Activated CD4-positive, CD25-positive, alpha-beta regulatory T cell treated with anti-CD3 and anti-CD28 coated beads, Interleukin-2, amount 50 U/mL, for 16 hours (primary cell): Measurements from ENCODE around the gene HELZ.

ENCODE experiments used
- DNase-seq: peaks from one replicate; pipeline ENCODE4 v3.0.0-alpha.2; 2020; ENCODE audit warnings: low read depth, low spot score

The HELZ gene

GRCh38 chr17:67076290-67076689 lies 168.7 kb downstream of the HELZ start:
- DNase-seq = no peak

- no peak for DNase-seq
Measured at GRCh38 chr17:67074781-67075180, 170.2 kb downstream of the HELZ start.

- DNase-seq = no peak
Measured at GRCh38 chr17:67072885-67073284, 172.1 kb downstream of the HELZ start.

GRCh38 chr17:67071595-67071994 lies 173.4 kb downstream of the HELZ start:
- DNase-seq = no peak

- DNase-seq = no peak
Measured at GRCh38 chr17:67069603-67070136, 175.3 kb downstream of the HELZ start.

- DNase-seq = no peak
Measured at GRCh38 chr17:67068999-67069398, 176.0 kb downstream of the HELZ start.

- DNase-seq = no peak
Measured at GRCh38 chr17:67067571-67068482, 177.2 kb downstream of the HELZ start.

- DNase-seq = no peak
Measured at GRCh38 chr17:67066717-67067116, 178.3 kb downstream of the HELZ start.

- no peak for DNase-seq
Measured at GRCh38 chr17:67063141-67063540, 181.9 kb downstream of the HELZ start.

GRCh38 chr17:67059372-67059771 lies 185.6 kb downstream of the HELZ start:
- DNase-seq = no peak

- no peak for DNase-seq
Measured at GRCh38 chr17:67058036-67058435, 187.0 kb downstream of the HELZ start.

GRCh38 chr17:67056746-67057490 lies 188.1 kb downstream of the HELZ start:
- DNase-seq = no peak

- no peak for DNase-seq
Measured at GRCh38 chr17:67055811-67056745, 188.9 kb downstream of the HELZ start.

GRCh38 chr17:67055041-67055443 lies 190.0 kb downstream of the HELZ start:
- DNase-seq = no peak

- no peak for DNase-seq
Measured at GRCh38 chr17:67054608-67055007, 190.4 kb downstream of the HELZ start.

- no peak for DNase-seq
Measured at GRCh38 chr17:67054011-67054591, 190.9 kb downstream of the HELZ start.

- no peak for DNase-seq
Measured at GRCh38 chr17:67053438-67054000, 191.5 kb downstream of the HELZ start.

GRCh38 chr17:67052720-67053437 lies 192.1 kb downstream of the HELZ start:
- DNase-seq = no peak

- DNase-seq = no peak
Measured at GRCh38 chr17:67051837-67052236, 193.2 kb downstream of the HELZ start.

GRCh38 chr17:67051155-67051538 lies 193.8 kb downstream of the HELZ start:
- no peak for DNase-seq
